HCT116 (cell line): Measurements from ENCODE around the gene BOD1. TPM values are rescaled to one million over a fixed set of nuclear protein-coding genes. Genes with fewer than 3 reads are reported as not detected.

Source experiments
- ATAC-seq: fragments of 200-7000 bp; cut with Tn5 transposase; 2 replicates; pipeline ENCODE4 v1.9.1; 2020; ENCODE audit warnings: mild to moderate bottlenecking, moderate library complexity
- BruUV-seq: library from RNA; stranded (reverse); fragments of 400-500 nt; replicated peaks from 2 replicates; lab custom pipeline; 2021; lab: Mats Ljungman, UMichigan
- CTCF ChIA-PET: fragments of 300-600 bp; sonication (Branson Sonifier 250); formaldehyde crosslinking; loops from one replicate; lab custom pipeline; 2021; ENCODE audit warnings: antibody characterized with exemption; lab: Charles Lee
- POLR2A ChIA-PET: fragments of 300-600, 350-600 bp; sonication (Branson Sonifier 250); formaldehyde crosslinking; loops from one replicate; lab custom pipeline; 2021; ENCODE audit warnings: antibody characterized with exemption; lab: Charles Lee
- RAD21 ChIA-PET, 2 experiments: fragments of 300-600 bp; sonication (Branson Sonifier 250); formaldehyde crosslinking; loops; one replicate each; lab custom pipeline; 2023; ENCODE audit warnings: low total read pairs in 2 of 2; ENCODE audit not compliant: uncharacterized antibody in 2 of 2, unreplicated experiment in 2 of 2, low non-redundant PET in 1 of 2; lab: Charles Lee
- DNase-seq: peaks from one replicate; pipeline ENCODE4 v3.0.0-alpha.2; 2010; ENCODE audit warnings: low read depth, low spot score
- H2AFZ ChIP-seq: fragments of 200-600 bp; shearing (Covaris generic), sonication (generic); 2 replicates; pipeline ENCODE4 v1.6.1; 2017; ENCODE audit warnings: low read depth, mixed run types, mixed read lengths, antibody characterized with exemption, low read length; ENCODE audit not compliant: poor library complexity, severe bottlenecking
- H3K27ac ChIP-seq: 2 replicates; pipeline ENCODE4 v1.5.1; 2012; ENCODE audit warnings: low read depth, low read length
- H3K27me3 ChIP-seq: fragments of 200-600 bp; sonication (generic); 2 replicates; pipeline ENCODE4 v1.6.1; 2016; ENCODE audit warnings: mixed run types, low read length, mixed read lengths; ENCODE audit not compliant: insufficient read depth
- H3K36me3 ChIP-seq, 2 experiments: fragments of 200-500 bp in 1 of 2; fragments of 200-600 bp in 1 of 2; sonication (Bioruptor generic) in 1 of 2; sonication (generic) in 1 of 2; 2 replicates each; pipeline versions ENCODE4 v1.5.1 to v1.6.1; 2014 to 2016; ENCODE audit warnings: low read length in 2 of 2, inconsistent platforms in 1 of 2, mixed read lengths in 1 of 2, mixed run types in 1 of 2; ENCODE audit not compliant: insufficient read depth in 2 of 2, control insufficient read depth in 1 of 2
- H3K4me1 ChIP-seq, 2 experiments: fragments of 200-600 bp in 1 of 2; sonication (generic) in 1 of 2; 2 replicates each; pipeline versions ENCODE4 v1.5.1 to v1.6.1; 2012 to 2017; ENCODE audit warnings: low read length in 2 of 2, inconsistent platforms in 1 of 2, mild to moderate bottlenecking in 1 of 2, mixed read lengths in 1 of 2, mixed run types in 1 of 2, moderate library complexity in 1 of 2; ENCODE audit not compliant: insufficient read depth in 2 of 2, control insufficient read depth in 1 of 2
- H3K4me2 ChIP-seq: fragments of 200-600 bp; sonication (generic); 2 replicates; pipeline ENCODE4 v1.6.1; 2017; ENCODE audit warnings: mixed run types, low read length, mixed read lengths
- H3K4me3 ChIP-seq, 2 experiments: fragments of 200-600 bp in 1 of 2; sonication (generic) in 1 of 2; replicated peaks in 1 of 2; 2 replicates each; pipeline ENCODE4 v1.5.1; 2011 to 2016; ENCODE audit warnings: low read length in 2 of 2, control low read depth in 1 of 2, low read depth in 1 of 2, mild to moderate bottlenecking in 1 of 2, mixed read lengths in 1 of 2, mixed run types in 1 of 2
- H3K79me2 ChIP-seq: fragments of 200-600 bp; sonication (generic); 2 replicates; pipeline ENCODE4 v1.6.1; 2017; ENCODE audit warnings: mild to moderate bottlenecking, mixed run types, low read length, moderate library complexity, mixed read lengths; ENCODE audit not compliant: insufficient read depth
- H3K9ac ChIP-seq: fragments of 200-600 bp; sonication (generic); 2 replicates; pipeline ENCODE4 v1.6.1; 2016; ENCODE audit warnings: low read length, mixed read lengths
- H3K9me2 ChIP-seq: fragments of 200-600 bp; sonication (generic), shearing (Covaris generic); 2 replicates; pipeline ENCODE4 v1.6.1; 2017; ENCODE audit warnings: mixed run types, mild to moderate bottlenecking, moderate library complexity; ENCODE audit not compliant: insufficient read depth
- H3K9me3 ChIP-seq, 2 experiments: fragments of 200-500 bp in 1 of 2; fragments of 200-600 bp in 1 of 2; sonication (Bioruptor generic) in 1 of 2; sonication (generic) in 1 of 2; 2 replicates each; pipeline ENCODE4 v1.6.1; 2014 to 2017; ENCODE audit warnings: low read length in 2 of 2, mixed read lengths in 2 of 2, inconsistent platforms in 1 of 2, low read depth in 1 of 2, mild to moderate bottlenecking in 1 of 2, mixed run types in 1 of 2, moderate library complexity in 1 of 2; ENCODE audit not compliant: control insufficient read depth in 1 of 2, insufficient read depth in 1 of 2
- H4K20me1 ChIP-seq: fragments of 200-600 bp; sonication (generic), shearing (Covaris generic); 2 replicates; pipeline ENCODE4 v1.6.1; 2017; ENCODE audit warnings: mixed run types, mild to moderate bottlenecking, moderate library complexity; ENCODE audit not compliant: insufficient read depth
- ATF3 ChIP-seq: IDR thresholded peaks from 2 replicates; pipeline ENCODE4 v1.6.1; 2012
- CEBPB ChIP-seq: IDR thresholded peaks from 2 replicates; pipeline ENCODE4 v1.6.1; 2012; ENCODE audit warnings: low read depth
- CTCF ChIP-seq, 3 experiments: fragments of 200-600 bp in 1 of 3; sonication (generic) in 1 of 3; IDR thresholded peaks in 2 of 3; conservative IDR thresholded peaks in 1 of 3; 2 replicates each; pipeline ENCODE4 v1.5.1; 2012 to 2017; ENCODE audit warnings: low read depth in 2 of 3, low read length in 2 of 3, antibody characterized with exemption in 1 of 3, borderline replicate concordance in 1 of 3, control low read depth in 1 of 3, mild to moderate bottlenecking in 1 of 3, mixed read lengths in 1 of 3, mixed run types in 1 of 3, moderate library complexity in 1 of 3; ENCODE audit not compliant: insufficient read depth in 1 of 3
- EGR1 ChIP-seq: IDR thresholded peaks from 2 replicates; pipeline ENCODE4 v1.6.1; 2012; ENCODE audit warnings: low read depth
- ELF1 ChIP-seq: IDR thresholded peaks from 2 replicates; pipeline ENCODE4 v1.6.1; 2012; ENCODE audit warnings: low read depth, borderline replicate concordance
- POLR2A ChIP-seq: IDR thresholded peaks from 2 replicates; pipeline ENCODE4 v1.7.0; 2011; ENCODE audit warnings: borderline replicate concordance; ENCODE audit not compliant: insufficient read depth, insufficient read length; ENCODE audit errors: extremely low read depth
- RAD21 ChIP-seq: IDR thresholded peaks from 2 replicates; pipeline ENCODE4 v1.6.1; 2012; ENCODE audit warnings: low read depth, mild to moderate bottlenecking
- REST ChIP-seq: IDR thresholded peaks from 2 replicates; pipeline ENCODE4 v1.6.1; 2012; ENCODE audit warnings: low read depth
- YY1 ChIP-seq: IDR thresholded peaks from 2 replicates; pipeline ENCODE4 v1.6.1; 2011; ENCODE audit warnings: low read length, low read depth, moderate library complexity, mild to moderate bottlenecking; ENCODE audit not compliant: insufficient replicate concordance; ENCODE audit errors: extremely low read depth
- ZFX ChIP-seq: fragments of 450-650 bp; IDR thresholded peaks from 2 replicates; pipeline ENCODE4 v1.6.1; 2017
- ZNF274 ChIP-seq: fragments of 200-500 bp; sonication (Bioruptor generic); IDR thresholded peaks from 2 replicates; pipeline ENCODE4 v1.6.1; 2014; ENCODE audit warnings: mild to moderate bottlenecking, low read depth, low read length, inconsistent platforms
- intact Hi-C: fragments of 100-400 bp; cut with micrococcal nuclease; formaldehyde crosslinking; loops from 2 replicates; pipeline ENCODE4 v1.10.0; 2022
- total RNA-seq: library from RNA; stranded (reverse); gene quantifications from one replicate; pipeline ENCODE4 v1.2.1, GENCODE V29; 2021; ENCODE audit not compliant: unreplicated experiment

Gene BOD1
- total RNA-seq, 1 experiment from 2014 or later, result 60.2 TPM

- Histone ChIP-seq H3K9me2 (no peaks in the 10 kb centered on the region), H3K79me2 (no peaks in the 10 kb centered on the region), H3K36me3 (no peaks in the 10 kb centered on the region), H3K27me3 (no peaks in the 10 kb centered on the region), H3K4me3 (no peak overlapping the region), H3K4me2 (no peak overlapping the region), H2AFZ (no peak overlapping the region), H3K9me3 (no peaks in the 10 kb centered on the region; a peak in 1 of 4 replicates), H3K9ac (no peak overlapping the region), H3K4me1 (no peaks in the 10 kb centered on the region), H3K27ac (no peak overlapping the region), H4K20me1 (no peaks in the 10 kb centered on the region)
- CTCF ChIA-PET, result no interaction called here
- POLR2A ChIA-PET, result no interaction called here
- intact Hi-C loops, result no loop called here
- no peak for TF ChIP-seq ZNF274
- TF ChIP-seq ATF3, result no peak
- TF ChIP-seq POLR2A, result no peak
- TF ChIP-seq RAD21, result no peak
- TF ChIP-seq REST, result no peak
- TF ChIP-seq EGR1, result no peak
- TF ChIP-seq YY1, result no peak
- no peak for TF ChIP-seq CTCF (IDR thresholded peaks at IDR 0.05 in 2 of 3, conservative IDR thresholded peaks at IDR 0.05 in 1 of 3; ENCODE audit: borderline replicate concordance in 1 of 3, insufficient read depth in 1 of 3, low read depth in 2 of 3, low read length in 2 of 3)
- no peak for TF ChIP-seq ZFX
- TF ChIP-seq CEBPB, result no peak
- TF ChIP-seq ELF1, result no peak
- DNase-seq (no peak), ATAC-seq (no peak)
- no TSS peak for BruUV-seq
- RAD21 ChIA-PET, result no interaction called here
These were observed 47.7 kb upstream of the BOD1 start for GRCh38 chr5:173664154-173664526.
